ENCODE data around the gene TOP2B. TPM values are rescaled to one million over a fixed set of nuclear protein-coding genes. Genes with fewer than 3 reads are reported as not detected.

Gene TOP2B
- polyA plus RNA-seq, 1 donor (not counting 4 experiments of a cell fraction or from before 2014, with no cell fraction given), result 71.8 TPM

- Histone ChIP-seq H3K27ac (ENCODE audit: control insufficient read depth, insufficient read depth, low read length) (no peak overlapping the region), H3K4me2 (ENCODE audit: control insufficient read depth, extremely low read depth, insufficient read depth, low read depth, low read length) (no peak overlapping the region), H2AFZ (ENCODE audit: control insufficient read depth, low read length) (no peak overlapping the region), H3K9me1 (ENCODE audit: control insufficient read depth, extremely low read depth, insufficient read depth, low read length) (no peaks in the 10 kb centered on the region), H3K36me3 (ENCODE audit: control insufficient read depth in 2 of 2, extremely low read depth in 1 of 2, insufficient read depth in 2 of 2, low read length in 2 of 2) (no peaks in the 10 kb centered on the region), H3K27me3 (ENCODE audit: control insufficient read depth, extremely low read depth, insufficient read depth, low read length) (no peaks in the 10 kb centered on the region), H3K9me3 (ENCODE audit: control insufficient read depth, low read depth, low read length) (no peaks in the 10 kb centered on the region), H3K9ac (ENCODE audit: control insufficient read depth, extremely low read depth, insufficient read depth, low read length) (no peak overlapping the region), H4K20me1 (ENCODE audit: control insufficient read depth, extremely low read depth, insufficient read depth, low read length) (peaks cover 5% of the 10 kb centered on the region), H3K4me3 (ENCODE audit: control insufficient read depth in 2 of 3, extremely low read depth in 1 of 3, insufficient read depth in 2 of 3, low read depth in 1 of 3, low read length in 3 of 3) (no peak overlapping the region), H3K79me2 (ENCODE audit: control insufficient read depth, insufficient read depth, low read length) (peaks cover 91% of the 10 kb centered on the region), H3K4me1 (ENCODE audit: control insufficient read depth, extremely low read depth, insufficient read depth, low read length) (no peaks in the 10 kb centered on the region)
- TF ChIP-seq CTCF (optimal IDR thresholded peaks at IDR 0.05 in 1 of 3, IDR thresholded peaks at IDR 0.05 in 1 of 3, conservative IDR thresholded peaks at IDR 0.05 in 1 of 3; ENCODE audit: extremely low read depth in 1 of 3, insufficient read depth in 2 of 3, low read length in 3 of 3) (no peak), EZH2 (IDR thresholded peaks at IDR 0.05; ENCODE audit: low read length) (no peak)
- dilution Hi-C loops (cut with MboI; ENCODE audit: extremely low pct_ligation_motif_present, low sequenced_read_pairs), result no loop called here
- DNase-seq (ENCODE audit: low read depth, low spot score) (no peak), FAIRE-seq (no peak)
These were observed 9.0 kb downstream of the TOP2B start for GRCh38 chr3:25655659-25656058.

DNA sequence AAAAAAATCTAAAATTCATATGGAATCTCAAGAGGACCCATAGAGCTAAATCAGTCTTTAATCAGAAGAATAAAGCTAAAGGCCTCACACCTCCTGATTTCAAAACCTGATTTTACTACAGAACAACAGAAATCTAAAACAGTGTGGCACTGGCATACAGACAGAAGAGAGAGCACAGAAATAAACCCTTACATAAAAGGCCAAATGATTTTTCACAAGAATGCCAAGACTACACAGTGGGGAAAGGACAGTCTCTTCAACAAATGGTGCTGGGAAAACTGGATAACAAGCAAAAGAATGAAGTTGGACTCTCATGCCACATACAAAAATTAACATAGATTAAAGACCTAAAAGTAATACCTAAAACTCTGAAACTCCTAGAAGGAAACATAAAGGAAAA, 10.1 kb downstream of the TOP2B start:
- DNase-seq (ENCODE audit: low read depth, low spot score) (no peak), FAIRE-seq (no peak)
- dilution Hi-C loops (cut with MboI; ENCODE audit: extremely low pct_ligation_motif_present, low sequenced_read_pairs), result no loop called here
- Histone ChIP-seq H4K20me1 (ENCODE audit: control insufficient read depth, extremely low read depth, insufficient read depth, low read length) (peaks cover 5% of the 10 kb centered on the region), H3K9ac (ENCODE audit: control insufficient read depth, extremely low read depth, insufficient read depth, low read length) (no peak overlapping the region), H3K4me2 (ENCODE audit: control insufficient read depth, extremely low read depth, insufficient read depth, low read depth, low read length) (no peak overlapping the region), H3K27me3 (ENCODE audit: control insufficient read depth, extremely low read depth, insufficient read depth, low read length) (no peaks in the 10 kb centered on the region), H3K9me1 (ENCODE audit: control insufficient read depth, extremely low read depth, insufficient read depth, low read length) (no peaks in the 10 kb centered on the region), H3K79me2 (ENCODE audit: control insufficient read depth, insufficient read depth, low read length) (peaks cover 90% of the 10 kb centered on the region), H3K4me3 (ENCODE audit: control insufficient read depth in 2 of 3, extremely low read depth in 1 of 3, insufficient read depth in 2 of 3, low read depth in 1 of 3, low read length in 3 of 3) (no peak overlapping the region), H3K27ac (ENCODE audit: control insufficient read depth, insufficient read depth, low read length) (no peak overlapping the region), H2AFZ (ENCODE audit: control insufficient read depth, low read length) (no peak overlapping the region), H3K9me3 (ENCODE audit: control insufficient read depth, low read depth, low read length) (no peaks in the 10 kb centered on the region), H3K36me3 (ENCODE audit: control insufficient read depth in 2 of 2, extremely low read depth in 1 of 2, insufficient read depth in 2 of 2, low read length in 2 of 2) (no peaks in the 10 kb centered on the region), H3K4me1 (ENCODE audit: control insufficient read depth, extremely low read depth, insufficient read depth, low read length) (no peaks in the 10 kb centered on the region)
- TF ChIP-seq EZH2 (IDR thresholded peaks at IDR 0.05; ENCODE audit: low read length) (no peak), CTCF (optimal IDR thresholded peaks at IDR 0.05 in 1 of 3, IDR thresholded peaks at IDR 0.05 in 1 of 3, conservative IDR thresholded peaks at IDR 0.05 in 1 of 3; ENCODE audit: extremely low read depth in 1 of 3, insufficient read depth in 2 of 3, low read length in 3 of 3) (no peak)
